Neural crest cell (in vitro differentiated cells): Measurements from ENCODE around the gene EPB42. TPM values are rescaled to one million over a fixed set of nuclear protein-coding genes. Genes with fewer than 3 reads are reported as not detected.

ENCODE experiments used
- DNase-seq: peaks from one replicate; pipeline ENCODE4 v3.0.0; 2021; ENCODE audit warnings: low read depth, mixed read lengths, low spot score
- H3K27ac Mint-ChIP-seq: one replicate; pipeline ENCODE4 v1.8.0; 2021; ENCODE audit warnings: mild to moderate bottlenecking, mixed read lengths; ENCODE audit not compliant: unreplicated experiment
- H3K27me3 Mint-ChIP-seq: 2 replicates; pipeline ENCODE4 v1.8.0; 2021; ENCODE audit warnings: low read depth, mild to moderate bottlenecking, mixed read lengths
- H3K36me3 Mint-ChIP-seq: 2 replicates; pipeline ENCODE4 v1.8.0; 2021; ENCODE audit warnings: low read depth, mild to moderate bottlenecking, mixed read lengths
- H3K4me1 Mint-ChIP-seq: 2 replicates; pipeline ENCODE4 v1.8.0; 2021; ENCODE audit warnings: mixed read lengths
- H3K4me3 Mint-ChIP-seq: one replicate; pipeline ENCODE4 v1.8.0; 2021; ENCODE audit warnings: mild to moderate bottlenecking, mixed read lengths
- H3K9me3 Mint-ChIP-seq: 2 replicates; pipeline ENCODE4 v1.8.0; 2021; ENCODE audit warnings: mixed read lengths
- total RNA-seq: library from RNA; stranded (reverse); gene quantifications from 2 replicates; pipeline ENCODE4 v1.2.1, GENCODE V29; 2021
- TF ChIP-seq, protein P1 (sequence below): fragments of 200-600 bp; sonication (generic); conservative IDR thresholded peaks from 2 replicates; pipeline ENCODE4 v1.5.0; 2021; ENCODE audit warnings: antibody characterized with exemption, mild to moderate bottlenecking

EPB42 gene
- total RNA-seq, 1 donor from 2014 or later, result not detected

DNA sequence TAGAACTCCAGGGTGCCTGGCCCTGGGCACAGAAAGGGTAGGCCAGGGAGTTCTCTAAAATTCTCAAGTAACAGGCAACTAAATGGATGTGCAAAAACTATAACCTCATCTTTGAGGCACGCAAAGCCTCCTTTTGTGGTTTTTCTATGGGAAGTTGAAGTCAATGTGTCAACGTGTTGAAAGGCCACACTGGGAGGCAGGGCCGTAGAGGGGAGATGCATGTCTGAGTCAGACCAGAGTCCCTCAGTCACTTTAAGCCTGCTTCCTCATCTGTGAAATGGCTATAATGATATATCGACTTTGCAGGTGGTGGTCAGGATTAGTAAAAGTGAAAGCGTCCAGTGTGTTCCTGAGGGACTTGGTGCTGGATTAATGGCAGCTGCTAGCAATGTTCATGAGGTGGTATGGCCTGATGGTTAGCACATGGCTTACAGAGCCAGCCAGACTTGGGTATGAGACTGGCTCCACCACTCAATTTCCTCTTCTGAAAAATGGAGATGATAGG lies 28.9 kb upstream of the EPB42 start:
- H3K4me1 Mint-ChIP-seq, result no peaks in the 10 kb centered on the region

DNA sequence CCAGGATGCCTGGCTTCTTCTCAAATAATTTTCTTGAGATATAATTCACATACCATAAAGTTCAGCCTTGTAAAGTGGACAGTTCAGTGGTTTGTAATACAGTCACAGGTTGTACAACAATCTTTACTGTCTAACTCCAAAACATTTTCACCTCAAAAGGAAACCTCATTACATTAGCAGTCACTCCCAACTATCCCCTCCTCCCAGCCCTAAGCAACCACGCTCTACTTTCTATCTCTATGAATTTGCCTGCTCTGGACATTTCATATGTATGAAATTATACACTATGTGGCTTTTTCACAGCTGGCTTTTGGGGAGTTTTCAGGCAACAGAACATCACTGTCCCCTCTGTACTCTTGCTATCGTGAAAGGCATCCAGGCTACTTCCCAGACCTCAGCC lies 28.4 kb upstream of the EPB42 start:
- Mint-ChIP-seq H3K27ac (no peak overlapping the region), H3K27me3 (peaks cover 5% of the 10 kb centered on the region), H3K9me3 (no peaks in the 10 kb centered on the region), H3K4me3 (no peak overlapping the region), H3K36me3 (no peaks in the 10 kb centered on the region), H3K4me1 (no peaks in the 10 kb centered on the region)
- TF ChIP-seq, protein P1, sequence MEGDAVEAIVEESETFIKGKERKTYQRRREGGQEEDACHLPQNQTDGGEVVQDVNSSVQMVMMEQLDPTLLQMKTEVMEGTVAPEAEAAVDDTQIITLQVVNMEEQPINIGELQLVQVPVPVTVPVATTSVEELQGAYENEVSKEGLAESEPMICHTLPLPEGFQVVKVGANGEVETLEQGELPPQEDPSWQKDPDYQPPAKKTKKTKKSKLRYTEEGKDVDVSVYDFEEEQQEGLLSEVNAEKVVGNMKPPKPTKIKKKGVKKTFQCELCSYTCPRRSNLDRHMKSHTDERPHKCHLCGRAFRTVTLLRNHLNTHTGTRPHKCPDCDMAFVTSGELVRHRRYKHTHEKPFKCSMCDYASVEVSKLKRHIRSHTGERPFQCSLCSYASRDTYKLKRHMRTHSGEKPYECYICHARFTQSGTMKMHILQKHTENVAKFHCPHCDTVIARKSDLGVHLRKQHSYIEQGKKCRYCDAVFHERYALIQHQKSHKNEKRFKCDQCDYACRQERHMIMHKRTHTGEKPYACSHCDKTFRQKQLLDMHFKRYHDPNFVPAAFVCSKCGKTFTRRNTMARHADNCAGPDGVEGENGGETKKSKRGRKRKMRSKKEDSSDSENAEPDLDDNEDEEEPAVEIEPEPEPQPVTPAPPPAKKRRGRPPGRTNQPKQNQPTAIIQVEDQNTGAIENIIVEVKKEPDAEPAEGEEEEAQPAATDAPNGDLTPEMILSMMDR, result no peak
- no peak for DNase-seq

More for the DNA sequence above, 28.9 kb upstream of the EPB42 start:
- no peak overlapping the region for H3K4me3 Mint-ChIP-seq
- TF ChIP-seq, protein P1, result no peak
- peaks cover 10% of the 10 kb centered on the region for H3K27me3 Mint-ChIP-seq
- no peaks in the 10 kb centered on the region for H3K36me3 Mint-ChIP-seq
- DNase-seq, result no peak
- no peaks in the 10 kb centered on the region for H3K9me3 Mint-ChIP-seq
- no peak overlapping the region for H3K27ac Mint-ChIP-seq

DNA sequence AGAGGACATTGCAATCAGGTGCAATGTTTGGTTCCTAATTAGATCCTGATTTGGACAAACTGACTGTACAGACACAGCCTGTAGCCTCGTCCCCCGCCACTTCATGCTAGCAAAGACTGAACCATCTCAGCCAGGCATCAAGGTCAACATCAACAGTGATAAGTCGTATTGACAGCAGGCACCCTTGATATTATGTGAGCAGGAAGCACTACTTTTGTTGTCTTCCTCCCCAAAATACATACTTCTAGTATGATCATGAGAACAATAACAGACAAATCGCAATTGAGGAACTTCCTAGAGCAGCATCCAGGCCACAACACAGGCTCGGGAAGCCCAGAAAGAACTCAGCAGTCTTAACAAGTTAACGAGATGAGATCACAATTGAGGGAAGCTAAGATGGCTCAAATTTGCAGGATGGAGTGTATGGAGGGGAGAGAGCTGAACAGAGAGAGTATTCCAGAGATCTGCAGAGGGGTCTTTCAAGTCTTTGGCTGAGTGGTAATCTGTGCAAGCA lies 25.5 kb upstream of the EPB42 start:
- Mint-ChIP-seq H3K4me3 (no peak overlapping the region), H3K27ac (no peak overlapping the region), H3K9me3 (no peaks in the 10 kb centered on the region), H3K27me3 (peaks cover 9% of the 10 kb centered on the region), H3K36me3 (no peaks in the 10 kb centered on the region), H3K4me1 (no peaks in the 10 kb centered on the region)
- TF ChIP-seq, protein P1, result no peak
- no peak for DNase-seq

DNA sequence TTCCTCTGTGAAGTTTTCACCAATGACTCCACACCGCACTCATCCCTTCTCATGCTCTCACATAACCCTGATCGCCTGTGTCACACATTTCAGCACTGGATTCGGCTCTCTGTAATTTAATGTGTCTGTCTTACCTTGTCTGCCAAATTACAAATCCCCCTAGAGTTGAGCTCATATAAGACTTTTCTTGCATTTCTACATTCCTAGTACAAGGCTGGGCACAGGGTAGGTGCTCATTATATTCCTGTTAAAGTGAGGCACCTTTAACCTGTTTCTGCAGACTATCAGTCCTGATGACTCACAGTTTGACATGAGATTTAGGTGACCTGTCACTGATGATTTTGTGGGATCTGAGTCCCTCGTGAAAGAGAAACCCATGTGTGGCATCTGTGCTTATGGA lies 23.3 kb upstream of the EPB42 start:
- no peaks in the 10 kb centered on the region for H3K9me3 Mint-ChIP-seq
- no peaks in the 10 kb centered on the region for H3K4me1 Mint-ChIP-seq
- DNase-seq, result no peak
- H3K4me3 Mint-ChIP-seq, result no peak overlapping the region
- H3K36me3 Mint-ChIP-seq, result no peaks in the 10 kb centered on the region
- TF ChIP-seq, protein P1, result no peak
- H3K27ac Mint-ChIP-seq, result no peak overlapping the region
- peaks cover 9% of the 10 kb centered on the region for H3K27me3 Mint-ChIP-seq

DNA sequence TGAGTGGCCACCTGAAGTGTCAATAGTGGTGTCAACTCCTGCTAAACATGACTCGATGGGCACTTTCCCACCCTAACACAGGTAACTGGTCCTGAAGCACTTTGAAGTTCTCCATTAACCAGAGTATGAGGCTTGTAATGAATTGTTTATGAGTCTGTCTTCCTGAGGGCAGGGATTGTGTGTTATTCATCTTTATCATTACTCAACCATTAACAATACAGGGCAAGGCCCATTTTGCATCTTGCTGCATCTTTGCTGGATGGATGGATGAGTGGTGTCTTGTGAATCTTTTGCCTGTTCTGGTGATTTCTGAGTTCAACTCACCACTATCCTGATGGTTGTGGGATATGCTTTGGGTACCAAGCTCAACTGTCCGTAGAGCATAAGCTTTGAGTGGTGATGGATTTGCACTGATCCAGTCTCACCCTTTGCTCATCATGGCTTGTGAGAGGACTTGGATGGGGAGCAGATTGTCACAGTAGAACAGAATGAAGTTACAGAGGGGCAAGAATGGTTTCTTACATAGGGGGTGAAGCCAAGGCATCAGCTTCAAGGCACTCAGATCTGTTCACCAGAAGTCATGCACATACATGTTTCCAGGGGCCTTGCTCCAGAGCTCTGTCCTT lies 22.3 kb upstream of the EPB42 start:
- Mint-ChIP-seq H3K36me3 (no peaks in the 10 kb centered on the region), H3K4me3 (no peak overlapping the region), H3K4me1 (peaks cover 2% of the 10 kb centered on the region), H3K9me3 (no peaks in the 10 kb centered on the region), H3K27me3 (peaks cover 9% of the 10 kb centered on the region), H3K27ac (peak overlapping the region; percentile 13)
- DNase-seq, result no peak
- TF ChIP-seq, protein P1, result no peak
